Skeletal muscle satellite cell (primary cell): Measurements from ENCODE around the gene SIPA1. TPM values are rescaled to one million over a fixed set of nuclear protein-coding genes. Genes with fewer than 3 reads are reported as not detected.

ENCODE experiments used
- H3K27me3 ChIP-seq: 2 replicates; pipeline ENCODE4 v1.7.0; 2013; ENCODE audit warnings: low read length; ENCODE audit not compliant: control insufficient read depth, insufficient read depth
- H3K36me3 ChIP-seq: 2 replicates; pipeline ENCODE4 v1.7.0; 2013; ENCODE audit warnings: mild to moderate bottlenecking, control low read depth, low read length; ENCODE audit not compliant: insufficient read depth
- H3K4me1 ChIP-seq: 2 replicates; pipeline ENCODE4 v1.7.0; 2013; ENCODE audit warnings: low read length; ENCODE audit not compliant: control insufficient read depth, insufficient read depth
- H3K4me2 ChIP-seq: 2 replicates; pipeline ENCODE4 v1.7.0; 2013; ENCODE audit warnings: mild to moderate bottlenecking, low read length
- H3K4me3 ChIP-seq: 2 replicates; pipeline ENCODE4 v1.7.0; 2013; ENCODE audit warnings: low read length
- H3K9ac ChIP-seq: 2 replicates; pipeline ENCODE4 v1.7.0; 2013; ENCODE audit warnings: mild to moderate bottlenecking, low read depth, low read length, moderate library complexity
- H3K9me3 ChIP-seq: replicated peaks from 2 replicates; pipeline ENCODE4 v1.7.0; 2013; ENCODE audit warnings: mild to moderate bottlenecking, control low read depth, low read length
- small RNA-seq: library from RNA; depleted of rRNA; stranded (forward); fragments of <200 nt; gene quantifications from one replicate; pipeline ENCODE3, GENCODE V24; 2012

SIPA1 gene

GRCh38 chr11:65692367-65692766 lies 54.5 kb downstream of the SIPA1 start:
- no peaks in the 10 kb centered on the region for H3K4me1 ChIP-seq
- H3K36me3 ChIP-seq = no peaks in the 10 kb centered on the region
- H3K4me2 ChIP-seq = no peak overlapping the region
- H3K9ac ChIP-seq = no peak overlapping the region
- H3K9me3 ChIP-seq = no peaks in the 10 kb centered on the region
- H3K27me3 ChIP-seq = peaks cover 22% of the 10 kb centered on the region
- H3K4me3 ChIP-seq = no peak overlapping the region

GRCh38 chr11:65695459-65696241 lies 57.7 kb downstream of the SIPA1 start:
- H3K9ac ChIP-seq = no peak overlapping the region
- no peak overlapping the region for H3K4me3 ChIP-seq
- no peaks in the 10 kb centered on the region for H3K9me3 ChIP-seq
- no peaks in the 10 kb centered on the region for H3K36me3 ChIP-seq
- no peak overlapping the region for H3K4me2 ChIP-seq
- no peaks in the 10 kb centered on the region for H3K4me1 ChIP-seq
- peaks cover 28% of the 10 kb centered on the region for H3K27me3 ChIP-seq

- no peak overlapping the region for H3K4me3 ChIP-seq
- no peaks in the 10 kb centered on the region for H3K36me3 ChIP-seq
- H3K4me1 ChIP-seq = no peaks in the 10 kb centered on the region
- no peaks in the 10 kb centered on the region for H3K9me3 ChIP-seq
- no peak overlapping the region for H3K9ac ChIP-seq
- no peak overlapping the region for H3K4me2 ChIP-seq
- peaks cover 38% of the 10 kb centered on the region for H3K27me3 ChIP-seq
Observed at GRCh38 chr11:65696802-65697552, 59.1 kb downstream of the SIPA1 start.

- no peak overlapping the region for H3K9ac ChIP-seq
- no peaks in the 10 kb centered on the region for H3K36me3 ChIP-seq
- no peaks in the 10 kb centered on the region for H3K4me1 ChIP-seq
- H3K4me2 ChIP-seq = no peak overlapping the region
- peaks cover 46% of the 10 kb centered on the region for H3K27me3 ChIP-seq
- no peak overlapping the region for H3K4me3 ChIP-seq
- H3K9me3 ChIP-seq = no peaks in the 10 kb centered on the region
Observed at GRCh38 chr11:65698205-65698604, 60.3 kb downstream of the SIPA1 start.

- Histone ChIP-seq H3K4me1 (no peaks in the 10 kb centered on the region), H3K9me3 (no peaks in the 10 kb centered on the region), H3K27me3 (peaks cover 42% of the 10 kb centered on the region), H3K36me3 (no peaks in the 10 kb centered on the region), H3K4me3 (no peak overlapping the region), H3K4me2 (no peak overlapping the region), H3K9ac (no peak overlapping the region)
Observed at GRCh38 chr11:65699306-65699705, 61.4 kb downstream of the SIPA1 start.

GRCh38 chr11:65700399-65700798 lies 62.5 kb downstream of the SIPA1 start:
- Histone ChIP-seq H3K36me3 (no peaks in the 10 kb centered on the region), H3K27me3 (peaks cover 41% of the 10 kb centered on the region), H3K9me3 (no peaks in the 10 kb centered on the region), H3K4me2 (no peak overlapping the region), H3K4me3 (no peak overlapping the region), H3K9ac (no peak overlapping the region), H3K4me1 (no peaks in the 10 kb centered on the region)

Small RNA genes lying within 50 kb of the gene (small RNA-seq; reads per million reads assigned to genes)
- gene MIR4489 (not detected), gene MIR4690 (not detected), gene RN7SL309P (not detected)
